Astrocyte of the cerebellum (primary cell): Measurements from ENCODE around the gene ARID1B.

Experiments
- DNase-seq: peaks from one replicate; pipeline ENCODE4 v3.0.0-alpha.2; 2011; ENCODE audit warnings: low read depth
- H3K4me3 ChIP-seq: 2 replicates; pipeline ENCODE4 v1.5.1; 2011; ENCODE audit warnings: mild to moderate bottlenecking, low read depth, low read length, moderate library complexity
- in situ Hi-C: cut with HindIII; loops from 2 replicates; pipeline ENCODE4 v1.10.0; 2017; ENCODE audit warnings: low sequenced_read_pairs
- TF ChIP-seq, protein P1 (sequence below): IDR thresholded peaks from 2 replicates; pipeline ENCODE4 v1.5.1; 2012; ENCODE audit warnings: low read length, low read depth, moderate library complexity, mild to moderate bottlenecking; ENCODE audit errors: missing control alignments

ARID1B gene

DNA sequence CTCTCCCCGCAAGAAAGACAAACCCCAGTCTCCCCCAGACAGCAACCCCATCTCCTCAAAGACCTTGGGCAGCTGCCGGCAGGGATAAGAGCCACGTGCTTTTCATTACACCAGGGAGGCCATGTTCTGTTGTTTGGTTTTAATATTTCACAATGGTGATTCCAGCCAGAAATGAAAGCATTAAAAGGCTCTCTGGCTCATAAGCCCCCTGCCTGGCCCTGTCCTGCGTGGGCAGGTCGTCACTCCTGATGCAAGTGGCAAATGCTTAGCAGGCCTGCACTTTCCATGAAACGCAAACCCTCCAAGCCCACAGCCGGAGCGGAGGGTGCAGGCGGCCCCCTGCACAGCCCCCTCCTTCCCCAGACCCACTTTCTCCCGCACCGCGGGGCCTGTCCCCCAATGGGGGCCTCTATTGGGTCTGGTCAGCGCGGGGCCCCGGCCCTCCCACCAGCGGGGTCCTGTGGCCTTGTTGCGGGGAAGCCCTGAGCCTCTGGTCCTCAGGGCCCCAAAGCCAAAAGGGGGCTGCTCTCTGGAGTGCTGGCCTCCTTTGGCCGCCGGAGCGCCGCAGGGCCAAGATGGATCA lies 469.0 kb downstream of the ARID1B start:
- in situ Hi-C loops, result no loop called here
- TF ChIP-seq, protein P1, sequence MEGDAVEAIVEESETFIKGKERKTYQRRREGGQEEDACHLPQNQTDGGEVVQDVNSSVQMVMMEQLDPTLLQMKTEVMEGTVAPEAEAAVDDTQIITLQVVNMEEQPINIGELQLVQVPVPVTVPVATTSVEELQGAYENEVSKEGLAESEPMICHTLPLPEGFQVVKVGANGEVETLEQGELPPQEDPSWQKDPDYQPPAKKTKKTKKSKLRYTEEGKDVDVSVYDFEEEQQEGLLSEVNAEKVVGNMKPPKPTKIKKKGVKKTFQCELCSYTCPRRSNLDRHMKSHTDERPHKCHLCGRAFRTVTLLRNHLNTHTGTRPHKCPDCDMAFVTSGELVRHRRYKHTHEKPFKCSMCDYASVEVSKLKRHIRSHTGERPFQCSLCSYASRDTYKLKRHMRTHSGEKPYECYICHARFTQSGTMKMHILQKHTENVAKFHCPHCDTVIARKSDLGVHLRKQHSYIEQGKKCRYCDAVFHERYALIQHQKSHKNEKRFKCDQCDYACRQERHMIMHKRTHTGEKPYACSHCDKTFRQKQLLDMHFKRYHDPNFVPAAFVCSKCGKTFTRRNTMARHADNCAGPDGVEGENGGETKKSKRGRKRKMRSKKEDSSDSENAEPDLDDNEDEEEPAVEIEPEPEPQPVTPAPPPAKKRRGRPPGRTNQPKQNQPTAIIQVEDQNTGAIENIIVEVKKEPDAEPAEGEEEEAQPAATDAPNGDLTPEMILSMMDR, result no peak
- no peak for DNase-seq
- no peak overlapping the region for H3K4me3 ChIP-seq

DNA sequence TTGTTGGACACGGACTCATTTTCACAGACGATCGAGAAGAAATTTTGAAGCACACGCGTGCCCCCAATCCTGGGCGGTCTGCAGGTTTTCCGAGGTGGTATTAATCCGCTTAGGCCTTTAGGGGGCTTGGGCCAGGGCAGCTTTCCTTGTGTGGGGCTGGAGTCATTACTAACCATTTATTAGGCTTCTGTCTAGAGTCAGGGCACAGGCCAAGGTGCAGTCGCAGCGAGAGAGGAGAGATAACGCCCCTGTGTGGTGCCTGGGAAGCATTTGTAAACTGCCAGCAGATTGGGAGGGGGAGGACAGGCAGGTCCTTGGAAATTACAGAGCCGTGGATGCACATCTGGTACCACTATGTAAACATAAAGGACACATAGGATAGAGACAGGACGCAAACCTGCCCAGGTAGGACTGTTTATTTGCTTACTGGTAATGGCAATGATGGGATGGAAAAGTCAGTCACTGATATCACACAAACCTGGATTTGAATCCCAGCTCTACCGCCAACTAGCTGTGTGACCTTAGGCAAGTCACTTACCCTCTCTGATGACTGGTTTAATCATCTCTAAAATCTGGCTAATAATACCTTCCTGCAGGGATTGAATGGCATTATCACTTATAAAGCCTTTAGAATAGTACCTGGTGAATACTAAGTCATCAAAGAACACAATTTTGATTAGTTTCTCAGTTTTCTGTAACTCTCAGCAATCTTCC lies 469.8 kb downstream of the ARID1B start:
- H3K4me3 ChIP-seq, result no peak overlapping the region
- DNase-seq, result no peak
- in situ Hi-C loops, result no loop called here
- TF ChIP-seq, protein P1, result no peak

DNA sequence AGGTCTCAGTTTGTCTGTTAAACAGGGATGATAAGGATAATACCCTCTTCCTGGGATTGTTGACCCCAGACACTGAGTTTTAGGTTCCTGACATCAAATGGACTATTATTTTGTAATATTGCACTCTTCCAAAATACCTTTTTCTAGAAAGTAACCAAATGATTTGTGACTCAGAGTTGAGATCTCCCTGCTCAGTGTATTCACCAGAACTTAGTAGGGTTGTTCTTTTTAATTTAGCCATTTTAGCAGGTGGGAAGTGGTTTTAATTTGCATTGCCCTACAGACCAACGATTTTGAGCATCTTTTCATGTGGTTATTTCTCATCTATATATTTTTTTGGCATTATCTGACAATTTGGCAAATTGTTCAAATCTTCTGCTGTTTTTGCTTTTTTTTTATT lies 471.1 kb downstream of the ARID1B start:
- no peak overlapping the region for H3K4me3 ChIP-seq
- in situ Hi-C loops, result no loop called here
- DNase-seq, result no peak
- TF ChIP-seq, protein P1, result no peak

DNA sequence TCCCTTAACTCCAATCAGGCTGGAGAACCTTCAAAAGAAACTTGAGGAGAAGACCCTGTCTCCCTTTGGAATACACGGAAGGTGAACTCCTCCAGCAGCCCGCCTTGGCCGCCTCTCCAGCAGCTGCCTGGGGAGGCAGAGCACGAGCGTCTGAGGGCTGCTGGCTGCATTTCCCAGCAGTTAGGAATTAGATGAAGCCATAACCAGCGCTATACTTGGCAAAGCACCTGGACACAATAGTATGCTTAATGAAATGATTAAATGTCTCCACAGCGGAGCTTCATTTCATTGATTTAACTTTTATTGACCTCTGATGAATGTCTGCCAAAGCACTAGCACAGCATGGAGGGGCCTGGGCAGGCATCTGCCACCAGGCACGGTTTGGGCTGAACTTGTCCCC lies 472.6 kb downstream of the ARID1B start:
- TF ChIP-seq, protein P1, result no peak
- no peak for DNase-seq
- no peak overlapping the region for H3K4me3 ChIP-seq
- in situ Hi-C loops, result no loop called here

DNA sequence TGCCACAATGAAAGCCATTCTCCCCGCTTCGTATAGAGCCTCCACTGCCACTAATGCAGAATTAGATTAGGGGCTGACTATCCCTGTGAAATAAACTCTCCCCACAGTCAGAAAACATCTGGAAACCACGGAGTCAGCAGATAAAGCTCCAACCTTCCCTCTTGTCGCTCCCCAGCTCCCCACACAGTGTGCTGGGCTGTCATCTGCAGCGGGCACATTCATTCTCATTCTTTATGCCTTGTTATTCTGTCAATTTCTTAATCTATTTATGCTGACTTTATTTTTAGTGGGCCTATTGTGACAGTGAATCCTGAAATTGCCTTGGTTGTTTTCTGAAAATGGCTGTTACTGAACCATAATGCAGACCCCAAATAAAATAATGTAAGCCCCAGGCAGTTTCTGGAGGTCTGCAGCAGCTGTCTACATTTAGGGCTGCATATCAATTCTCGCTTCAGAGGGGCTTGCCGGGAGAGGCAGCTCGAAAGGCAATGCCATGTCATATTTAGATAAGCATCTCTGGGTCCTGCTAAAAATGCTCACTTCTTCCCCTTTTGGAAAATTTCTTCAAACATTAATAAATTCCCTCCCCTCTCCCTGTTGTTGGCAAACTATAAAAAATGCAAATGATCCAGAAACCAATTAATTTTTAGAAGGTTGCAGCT lies 474.5 kb downstream of the ARID1B start:
- in situ Hi-C loops, result no loop called here
- TF ChIP-seq, protein P1, result no peak
- no peak for DNase-seq
- H3K4me3 ChIP-seq, result no peak overlapping the region

DNA sequence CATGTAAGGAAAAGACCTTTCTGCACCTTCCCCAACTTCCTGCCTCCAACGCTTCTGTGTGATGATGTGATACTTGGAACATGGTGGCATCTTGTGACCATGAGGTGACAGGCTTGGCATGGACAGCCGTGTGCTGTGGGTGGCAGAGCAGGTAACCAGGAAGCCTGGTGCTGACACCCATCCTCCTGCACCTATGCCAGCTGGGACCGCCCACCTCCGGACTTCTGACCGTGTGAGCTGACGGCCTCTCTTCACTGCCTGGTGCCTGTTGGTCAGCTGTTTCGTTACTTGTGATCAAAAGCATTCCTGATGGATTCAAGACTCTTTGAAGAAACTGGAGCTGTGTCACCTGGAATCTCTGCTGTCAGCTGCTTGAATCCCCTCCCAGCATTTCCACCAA lies 475.8 kb downstream of the ARID1B start:
- no peak for DNase-seq
- H3K4me3 ChIP-seq, result no peak overlapping the region
- TF ChIP-seq, protein P1, result no peak
- in situ Hi-C loops, result no loop called here
